ENCODE data around the gene BGN. TPM values are rescaled to one million over a fixed set of nuclear protein-coding genes. Genes with fewer than 3 reads are reported as not detected.

BGN gene
- total and polyA plus RNA-seq, 2 donors from 2014 or later: 164 to 288 TPM

DNA sequence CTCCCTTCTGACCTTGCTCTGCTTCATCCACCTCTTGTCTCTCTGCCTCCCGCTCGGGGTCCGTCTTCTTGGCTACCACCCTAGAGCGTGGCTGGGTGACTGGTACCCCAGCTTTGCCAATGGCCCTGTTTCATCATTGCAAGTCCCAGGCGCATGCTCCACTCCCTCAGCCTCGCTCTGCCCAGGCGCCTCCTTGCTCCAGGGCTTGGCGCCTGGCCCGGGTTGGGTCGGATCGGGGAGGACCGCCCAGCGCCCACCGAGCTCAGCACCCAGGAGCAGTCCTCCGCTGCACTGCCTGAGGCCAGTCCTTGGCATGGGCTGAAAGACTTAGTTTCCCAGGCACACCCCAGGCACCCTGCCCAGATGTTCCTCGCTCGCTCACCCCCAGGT lies 577 bp downstream of the BGN start:
- Histone ChIP-seq H3K4me1 (ENCODE audit: control insufficient read depth in 2 of 3, insufficient read depth in 2 of 3, low read depth in 1 of 3, low read length in 3 of 3) (peaks cover 0 to 8% (median 0%) of the 10 kb centered on the region in 3 donors), H3K36me3 (ENCODE audit: control insufficient read depth in 2 of 3, insufficient read depth in 3 of 3, low read length in 3 of 3) (no peaks in the 10 kb centered on the region), H3K9me3 (ENCODE audit: control insufficient read depth in 2 of 3, insufficient read depth in 1 of 3, low read length in 3 of 3) (no peaks in the 10 kb centered on the region), H3K4me3 (ENCODE audit: low read length in 3 of 3) (peak overlapping the region; percentile 34 to 66 (median 44)), H3K27me3 (ENCODE audit: control insufficient read depth, insufficient read depth, low read length) (no peaks in the 10 kb centered on the region), H3K9ac (ENCODE audit: low read length in 3 of 3) (peak overlapping the region in 1 of 3 donors; percentile 26), H3K27ac (ENCODE audit: low read depth in 2 of 2, low read length in 2 of 2) (peak overlapping the region in 1 of 2 donors; percentile 53)
- FAIRE-seq: no peak
- TF ChIP-seq, protein P1, sequence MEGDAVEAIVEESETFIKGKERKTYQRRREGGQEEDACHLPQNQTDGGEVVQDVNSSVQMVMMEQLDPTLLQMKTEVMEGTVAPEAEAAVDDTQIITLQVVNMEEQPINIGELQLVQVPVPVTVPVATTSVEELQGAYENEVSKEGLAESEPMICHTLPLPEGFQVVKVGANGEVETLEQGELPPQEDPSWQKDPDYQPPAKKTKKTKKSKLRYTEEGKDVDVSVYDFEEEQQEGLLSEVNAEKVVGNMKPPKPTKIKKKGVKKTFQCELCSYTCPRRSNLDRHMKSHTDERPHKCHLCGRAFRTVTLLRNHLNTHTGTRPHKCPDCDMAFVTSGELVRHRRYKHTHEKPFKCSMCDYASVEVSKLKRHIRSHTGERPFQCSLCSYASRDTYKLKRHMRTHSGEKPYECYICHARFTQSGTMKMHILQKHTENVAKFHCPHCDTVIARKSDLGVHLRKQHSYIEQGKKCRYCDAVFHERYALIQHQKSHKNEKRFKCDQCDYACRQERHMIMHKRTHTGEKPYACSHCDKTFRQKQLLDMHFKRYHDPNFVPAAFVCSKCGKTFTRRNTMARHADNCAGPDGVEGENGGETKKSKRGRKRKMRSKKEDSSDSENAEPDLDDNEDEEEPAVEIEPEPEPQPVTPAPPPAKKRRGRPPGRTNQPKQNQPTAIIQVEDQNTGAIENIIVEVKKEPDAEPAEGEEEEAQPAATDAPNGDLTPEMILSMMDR (IDR thresholded peaks at IDR 0.05; ENCODE audit: borderline replicate concordance, extremely low read depth, insufficient read depth): no peak
- DNase-seq: no peak
- intact Hi-C loops (cut with DNase I): no loop called here

DNA sequence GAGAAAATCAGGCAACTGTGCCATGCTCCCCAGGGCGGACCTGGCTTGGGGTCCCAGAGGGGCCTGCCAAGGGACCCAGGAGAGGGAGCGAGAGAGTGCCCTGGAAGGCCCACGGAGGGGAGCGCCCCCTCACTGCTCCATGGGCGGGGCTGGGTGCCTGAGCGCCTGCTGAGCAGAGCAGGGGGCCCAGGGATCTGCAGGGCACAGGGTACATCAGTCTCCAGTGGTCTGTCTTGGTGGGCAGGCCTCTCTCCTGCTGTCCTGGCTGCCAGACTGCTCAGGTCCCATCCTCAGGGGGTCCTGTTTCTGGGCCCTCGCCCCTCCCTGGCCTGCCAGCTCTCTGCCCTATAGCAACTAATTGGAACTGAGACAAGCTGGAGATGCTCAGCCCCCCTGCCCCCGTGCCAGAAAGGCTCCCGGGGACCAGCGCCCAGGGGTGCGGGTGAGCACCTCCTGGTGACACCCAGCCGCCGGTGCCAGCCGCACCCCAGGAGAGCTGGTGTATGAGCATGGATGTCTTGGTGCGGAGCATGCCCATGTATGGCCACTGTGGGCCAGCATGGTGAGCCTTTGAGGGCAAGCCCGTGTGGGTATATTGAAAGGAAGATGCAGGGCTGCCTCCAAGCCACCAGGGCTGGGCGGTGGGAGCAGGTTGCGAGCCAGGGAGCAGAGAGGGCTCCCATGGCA lies 1.3 kb downstream of the BGN start:
- FAIRE-seq: no peak
- Histone ChIP-seq H3K9me3 (ENCODE audit: control insufficient read depth in 2 of 3, insufficient read depth in 1 of 3, low read length in 3 of 3) (no peaks in the 10 kb centered on the region), H3K27me3 (ENCODE audit: control insufficient read depth, insufficient read depth, low read length) (no peaks in the 10 kb centered on the region), H3K4me3 (ENCODE audit: low read length in 3 of 3) (peak overlapping the region in 1 of 3 donors; percentile 25), H3K27ac (ENCODE audit: low read depth in 2 of 2, low read length in 2 of 2) (no peak overlapping the region), H3K9ac (ENCODE audit: low read length in 3 of 3) (no peak overlapping the region), H3K36me3 (ENCODE audit: control insufficient read depth in 2 of 3, insufficient read depth in 3 of 3, low read length in 3 of 3) (peaks cover 0 to 3% (median 0%) of the 10 kb centered on the region in 3 donors), H3K4me1 (ENCODE audit: control insufficient read depth in 2 of 3, insufficient read depth in 2 of 3, low read depth in 1 of 3, low read length in 3 of 3) (peaks cover 0 to 8% (median 4%) of the 10 kb centered on the region in 3 donors)
- intact Hi-C loops (cut with DNase I): no loop called here
- no peak for DNase-seq
- TF ChIP-seq, protein P1 (IDR thresholded peaks at IDR 0.05; ENCODE audit: borderline replicate concordance, extremely low read depth, insufficient read depth): no peak

DNA sequence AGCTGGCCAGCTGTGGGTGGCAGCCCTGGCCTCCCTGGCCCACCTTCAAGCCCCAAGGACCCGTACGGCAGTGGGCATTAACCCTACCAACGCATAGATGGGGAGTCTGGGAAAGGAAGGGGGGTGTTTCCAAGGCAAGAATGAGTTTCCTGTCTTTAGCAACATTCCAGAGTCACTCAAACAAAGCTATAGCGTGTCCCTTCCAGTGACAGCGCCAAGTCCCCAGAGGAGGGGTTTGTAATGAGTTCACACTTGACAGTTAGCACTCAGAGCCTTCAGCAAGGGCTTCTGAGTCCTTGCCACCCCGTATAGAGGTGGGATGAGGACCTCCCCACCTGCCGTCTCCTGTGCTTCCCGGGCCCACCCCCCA lies 1.8 kb downstream of the BGN start:
- Histone ChIP-seq H3K27ac (ENCODE audit: low read depth in 2 of 2, low read length in 2 of 2) (no peak overlapping the region), H3K27me3 (ENCODE audit: control insufficient read depth, insufficient read depth, low read length) (no peaks in the 10 kb centered on the region), H3K4me1 (ENCODE audit: control insufficient read depth in 2 of 3, insufficient read depth in 2 of 3, low read depth in 1 of 3, low read length in 3 of 3) (peaks cover 0 to 4% (median 4%) of the 10 kb centered on the region in 3 donors), H3K9me3 (ENCODE audit: control insufficient read depth in 2 of 3, insufficient read depth in 1 of 3, low read length in 3 of 3) (no peaks in the 10 kb centered on the region), H3K4me3 (ENCODE audit: low read length in 3 of 3) (peak overlapping the region in 1 of 3 donors; percentile 25), H3K9ac (ENCODE audit: low read length in 3 of 3) (no peak overlapping the region), H3K36me3 (ENCODE audit: control insufficient read depth in 2 of 3, insufficient read depth in 3 of 3, low read length in 3 of 3) (peaks cover 0 to 3% (median 0%) of the 10 kb centered on the region in 3 donors)
- intact Hi-C loops (cut with DNase I): no loop called here
- TF ChIP-seq, protein P1 (IDR thresholded peaks at IDR 0.05; ENCODE audit: borderline replicate concordance, extremely low read depth, insufficient read depth): no peak
- FAIRE-seq (no peak), DNase-seq (no peak)

All from kidney (tissue), 14 donors.